ENCODE measurements around the gene PCDHA5.
"Not testable (repeated sequence)": the region's sequence is repeated elsewhere in the genome, so short reads cannot be mapped to it uniquely, and the experiment has no call there.

The PCDHA5 gene

GRCh38 chr5:140821375-140822280 is at the start of gene PCDHA5:
Gene PCDHA5 (plus strand): TSS chr5:140821613.
- DNase-seq: no peak

- no peak for DNase-seq
Observed at GRCh38 chr5:140780512-140780911, 40.9 kb upstream of the PCDHA5 start.

- no peak for DNase-seq
Observed at GRCh38 chr5:140785905-140786686, 35.3 kb upstream of the PCDHA5 start, which contains the start of gene PCDHA1. Gene PCDHA1 (plus strand): TSS chr5:140786140.

GRCh38 chr5:140787422-140787821 is 34.0 kb upstream of the PCDHA5 start:
- not testable (repeated sequence) for DNase-seq

GRCh38 chr5:140787849-140788504 is 33.4 kb upstream of the PCDHA5 start:
- not testable (repeated sequence) for DNase-seq

- DNase-seq: no peak
Observed at GRCh38 chr5:140791089-140791488, 30.3 kb upstream of the PCDHA5 start.

GRCh38 chr5:140794595-140795258 is 26.7 kb upstream of the PCDHA5 start, which contains the start of gene PCDHA2:
Gene PCDHA2 (plus strand): TSS chr5:140794852.
- DNase-seq: no peak

GRCh38 chr5:140795259-140795641 is 26.2 kb upstream of the PCDHA5 start:
- DNase-seq: no peak

- not testable (repeated sequence) for DNase-seq
Observed at GRCh38 chr5:140796072-140796717, 25.2 kb upstream of the PCDHA5 start.

- no peak for DNase-seq
Observed at GRCh38 chr5:140796718-140797095, 24.7 kb upstream of the PCDHA5 start.

- no peak for DNase-seq
Observed at GRCh38 chr5:140800816-140801493, 20.5 kb upstream of the PCDHA5 start, which contains the start of gene PCDHA3. Gene PCDHA3 (plus strand): TSS chr5:140801057.

GRCh38 chr5:140801494-140801841 is 19.9 kb upstream of the PCDHA5 start:
- DNase-seq: no peak

GRCh38 chr5:140802381-140802780 is 19.0 kb upstream of the PCDHA5 start:
- not testable (repeated sequence) for DNase-seq

- DNase-seq: no peak
Observed at GRCh38 chr5:140802781-140803271, 18.6 kb upstream of the PCDHA5 start.

- DNase-seq: no peak
Observed at GRCh38 chr5:140806834-140807775, 14.3 kb upstream of the PCDHA5 start, which contains the start of gene PCDHA4. Gene PCDHA4 (plus strand): TSS chr5:140807068.

GRCh38 chr5:140808241-140808888 is 13.0 kb upstream of the PCDHA5 start:
- DNase-seq: not testable (repeated sequence)

GRCh38 chr5:140808889-140809291 is 12.5 kb upstream of the PCDHA5 start:
- DNase-seq: no peak

- no peak for DNase-seq
Observed at GRCh38 chr5:140822281-140822629, 842 bp downstream of the PCDHA5 start.

- not testable (repeated sequence) for DNase-seq
Observed at GRCh38 chr5:140822969-140823368, 1.6 kb downstream of the PCDHA5 start.
